ENCODE results near the gene OR2M4. TPM values are rescaled to one million over a fixed set of nuclear protein-coding genes. Genes with fewer than 3 reads are reported as not detected.

The OR2M4 gene, protein sequence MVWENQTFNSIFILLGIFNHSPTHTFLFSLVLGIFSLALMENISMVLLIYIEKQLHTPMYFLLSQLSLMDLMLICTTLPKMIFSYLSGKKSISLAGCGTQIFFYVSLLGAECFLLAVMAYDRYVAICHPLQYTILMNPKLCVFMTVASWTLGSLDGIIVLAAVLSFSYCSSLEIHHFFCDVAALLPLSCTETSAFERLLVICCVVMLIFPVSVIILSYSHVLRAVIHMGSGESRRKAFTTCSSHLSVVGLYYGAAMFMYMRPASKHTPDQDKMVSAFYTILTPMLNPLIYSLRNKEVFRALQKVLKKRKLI
- total RNA-seq = not detected

- intact Hi-C loops (cut with DNase I; ENCODE audit: low total_unique reads) = no loop called here
- Histone ChIP-seq H3K4me1 (no peaks in the 10 kb centered on the region), H3K4me3 (no peak within 1 kb of the TSS), H3K9me3 (no peaks in the 10 kb centered on the region), H3K27ac (no peak within 1 kb of the TSS), H3K27me3 (no peaks in the 10 kb centered on the region), H3K36me3 (no peaks in the 10 kb centered on the region)
- no peak for TF ChIP-seq POLR2A (IDR thresholded peaks at IDR 0.05)
- TF ChIP-seq, protein P1, sequence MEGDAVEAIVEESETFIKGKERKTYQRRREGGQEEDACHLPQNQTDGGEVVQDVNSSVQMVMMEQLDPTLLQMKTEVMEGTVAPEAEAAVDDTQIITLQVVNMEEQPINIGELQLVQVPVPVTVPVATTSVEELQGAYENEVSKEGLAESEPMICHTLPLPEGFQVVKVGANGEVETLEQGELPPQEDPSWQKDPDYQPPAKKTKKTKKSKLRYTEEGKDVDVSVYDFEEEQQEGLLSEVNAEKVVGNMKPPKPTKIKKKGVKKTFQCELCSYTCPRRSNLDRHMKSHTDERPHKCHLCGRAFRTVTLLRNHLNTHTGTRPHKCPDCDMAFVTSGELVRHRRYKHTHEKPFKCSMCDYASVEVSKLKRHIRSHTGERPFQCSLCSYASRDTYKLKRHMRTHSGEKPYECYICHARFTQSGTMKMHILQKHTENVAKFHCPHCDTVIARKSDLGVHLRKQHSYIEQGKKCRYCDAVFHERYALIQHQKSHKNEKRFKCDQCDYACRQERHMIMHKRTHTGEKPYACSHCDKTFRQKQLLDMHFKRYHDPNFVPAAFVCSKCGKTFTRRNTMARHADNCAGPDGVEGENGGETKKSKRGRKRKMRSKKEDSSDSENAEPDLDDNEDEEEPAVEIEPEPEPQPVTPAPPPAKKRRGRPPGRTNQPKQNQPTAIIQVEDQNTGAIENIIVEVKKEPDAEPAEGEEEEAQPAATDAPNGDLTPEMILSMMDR (IDR thresholded peaks at IDR 0.05) = no peak
- DNase-seq = no peak
Observed at GRCh38 chr1:248231117-248231516, at the start of gene OR2M4. OR2M4 (plus strand) TSS chr1:248231417; CDS start chr1:248238929, 7,512 bp downstream.

- Histone ChIP-seq H3K36me3 (no peaks in the 10 kb centered on the region), H3K9me3 (no peaks in the 10 kb centered on the region), H3K4me3 (no peak overlapping the region), H3K27ac (no peak overlapping the region), H3K4me1 (no peaks in the 10 kb centered on the region), H3K27me3 (no peaks in the 10 kb centered on the region)
- TF ChIP-seq, protein P1 (IDR thresholded peaks at IDR 0.05) = no peak
- no peak for TF ChIP-seq POLR2A (IDR thresholded peaks at IDR 0.05)
- intact Hi-C loops (cut with DNase I; ENCODE audit: low total_unique reads) = no loop called here
- no peak for DNase-seq
Observed at GRCh38 chr1:248183996-248184395, 47.2 kb upstream of the OR2M4 start.

DNA sequence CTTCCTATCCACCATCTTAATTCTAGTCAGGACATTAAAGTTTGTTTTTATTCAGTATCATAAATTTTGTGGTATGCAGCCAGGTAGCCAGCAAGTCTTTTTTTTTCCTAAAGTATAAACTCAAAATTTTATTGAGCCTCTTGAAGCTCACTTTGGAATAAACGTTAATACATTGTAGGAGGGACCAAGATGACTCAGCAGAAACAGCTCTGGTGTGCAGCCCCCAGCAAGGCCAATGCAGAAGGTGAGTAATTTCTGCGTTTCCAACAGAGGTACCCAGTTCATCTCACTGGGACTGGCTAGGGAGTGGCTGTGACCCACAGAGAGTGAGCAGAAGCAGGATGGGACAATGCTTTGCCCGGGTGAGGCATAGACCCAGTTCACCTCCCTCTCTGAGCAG is 43.9 kb upstream of the OR2M4 start:
- H3K36me3 ChIP-seq = no peaks in the 10 kb centered on the region
- no peaks in the 10 kb centered on the region for H3K4me1 ChIP-seq
- intact Hi-C loops (cut with DNase I; ENCODE audit: low total_unique reads) = no loop called here
- H3K27me3 ChIP-seq = no peaks in the 10 kb centered on the region
- H3K4me3 ChIP-seq = no peak overlapping the region
- TF ChIP-seq, protein P1 (IDR thresholded peaks at IDR 0.05) = no peak
- TF ChIP-seq POLR2A (IDR thresholded peaks at IDR 0.05) = no peak
- no peaks in the 10 kb centered on the region for H3K9me3 ChIP-seq
- DNase-seq = no peak
- H3K27ac ChIP-seq = no peak overlapping the region

- no peaks in the 10 kb centered on the region for H3K4me1 ChIP-seq
- H3K27ac ChIP-seq = no peak overlapping the region
- no peaks in the 10 kb centered on the region for H3K36me3 ChIP-seq
- TF ChIP-seq POLR2A (IDR thresholded peaks at IDR 0.05) = no peak
- TF ChIP-seq, protein P1 (IDR thresholded peaks at IDR 0.05) = no peak
- no peaks in the 10 kb centered on the region for H3K27me3 ChIP-seq
- intact Hi-C loops (cut with DNase I; ENCODE audit: low total_unique reads) = no loop called here
- no peaks in the 10 kb centered on the region for H3K9me3 ChIP-seq
- no peak overlapping the region for H3K4me3 ChIP-seq
- DNase-seq = no peak
Observed at GRCh38 chr1:248189026-248189425, 42.2 kb upstream of the OR2M4 start.

GRCh38 chr1:248194117-248194516 is 37.1 kb upstream of the OR2M4 start:
- Histone ChIP-seq H3K27ac (no peak overlapping the region), H3K27me3 (no peaks in the 10 kb centered on the region), H3K4me1 (no peaks in the 10 kb centered on the region), H3K9me3 (no peaks in the 10 kb centered on the region), H3K4me3 (no peak overlapping the region), H3K36me3 (no peaks in the 10 kb centered on the region)
- TF ChIP-seq, protein P1 (IDR thresholded peaks at IDR 0.05) = no peak
- TF ChIP-seq POLR2A (IDR thresholded peaks at IDR 0.05) = no peak
- intact Hi-C loops (cut with DNase I; ENCODE audit: low total_unique reads) = no loop called here
- no peak for DNase-seq
